Right lobe of liver (tissue), 6 donors: ENCODE results near the gene PCMTD2. TPM values are rescaled to one million over a fixed set of nuclear protein-coding genes. Genes with fewer than 3 reads are reported as not detected.

Source experiments
- ATAC-seq, 4 donors: fragments of 200-7000 bp; cut with Tn5 transposase; one replicate each; pipeline ENCODE4 v1.9.1; 2020; ENCODE audit warnings: mild to moderate bottlenecking in 4 of 4, moderate library complexity in 4 of 4
- DNase-seq, 3 donors: peaks; one replicate each; pipeline ENCODE4 v3.0.0-alpha.2; 2020
- H3K27ac ChIP-seq, 3 donors: fragments of 200-600 bp; one replicate each; pipeline ENCODE4 v1.8.0; 2022
- H3K27me3 ChIP-seq, 2 donors: fragments of 200-600 bp; one replicate each; pipeline ENCODE4 v1.8.0; 2022
- H3K36me3 ChIP-seq, 4 donors: fragments of 200-600 bp; sonication (generic) in 1 of 4; one replicate each; pipeline versions ENCODE4 v1.5.1 to v1.8.0; 2017 to 2022; ENCODE audit warnings: control low read depth in 1 of 4
- H3K4me1 ChIP-seq, 4 donors: fragments of 200-600 bp; sonication (generic) in 1 of 4; one replicate each; pipeline versions ENCODE4 v1.5.1 to v1.8.0; 2017 to 2022; ENCODE audit warnings: control low read depth in 1 of 4
- H3K4me3 ChIP-seq, 3 donors: fragments of 200-600 bp; one replicate each; pipeline ENCODE4 v1.8.0; 2022
- H3K9me3 ChIP-seq, 4 donors: fragments of 200-600 bp; sonication (generic) in 1 of 4; one replicate each; pipeline versions ENCODE4 v1.5.1 to v1.8.0; 2017 to 2022; ENCODE audit warnings: control low read depth in 1 of 4
- CTCF ChIP-seq, 4 donors: fragments of 200-600 bp in 3 of 4; fragments of 450-650 bp in 1 of 4; IDR thresholded peaks; one replicate each; pipeline versions ENCODE4 v1.5.1 to v1.8.0; 2016 to 2022; ENCODE audit warnings: antibody characterized with exemption in 4 of 4, mild to moderate bottlenecking in 2 of 4
- POLR2A ChIP-seq: fragments of 450-650 bp; IDR thresholded peaks from one replicate; pipeline ENCODE4 v1.6.1; 2017; ENCODE audit warnings: antibody characterized with exemption, mild to moderate bottlenecking
- WGBS: methylation state at CpG from one replicate; pipeline ENCODE4 v1.1.6; 2018; ENCODE audit warnings: low coverage, low lambda C conversion rate; ENCODE audit not compliant: insufficient coverage; ENCODE audit errors: missing lambda C conversion rate; 5-methylcytosine and 5-hydroxymethylcytosine counted together
- intact Hi-C, 2 donors: fragments of 100-400 bp; cut with DNase I; formaldehyde crosslinking; loops; one replicate each; pipeline versions ENCODE4 v1.11.2 to v1.14.1; 2022
- total RNA-seq, 6 experiments: library from RNA; depleted of rRNA in 2 of 6; stranded (reverse); fragments of >200 nt in 2 of 6; fragmentation: NEBNext Ultra II Directional in 3 of 6; extraction: Animal tissue kit (Norgen Biotek cat#: 25700) in 3 of 6; gene quantifications; one replicate each; pipeline versions ENCODE4 v1.1.0 to v1.2.4, GENCODE V29; 2016 to 2023
- donor health status: DM: no; HTN: yes; CAD: no.
- donor health status: DM: no; HTN: no; CAD: no.
- donor health status: DM: no; HTN: no; CAD: no.
- donor health status: DM: no; HTN: yes; CAD: no.
- donor health status: DM: no; HTN: yes; CAD: no.

PCMTD2 gene
- total RNA-seq, 6 experiments from 2014 or later = 24.5 to 39.7 (median 28.6) TPM

GRCh38 chr20:64242797-64243475, 12.6 kb upstream of the PCMTD2 start:
- TF ChIP-seq POLR2A (no peak), CTCF (IDR thresholded peaks at IDR 0.05) (peak in 1 of 4 donors; percentile 27)
- Histone ChIP-seq H3K9me3 (no peaks in the 10 kb centered on the region), H3K4me3 (no peak overlapping the region), H3K36me3 (no peaks in the 10 kb centered on the region), H3K27ac (peak overlapping the region; percentile 47 to 80 (median 75)), H3K4me1 (peaks cover 0 to 33% (median 16%) of the 10 kb centered on the region in 4 donors), H3K27me3 (no peaks in the 10 kb centered on the region)
- DNase-seq = peak in 2 of 3 donors; percentile 56 to 76
- intact Hi-C loops = no loop called here
- peak; percentile 73 to 80 (median 78) for ATAC-seq
- 37% methylated on average over 2 of the region's 4 CpGs for WGBS

GRCh38 chr20:64244281-64244805, 11.2 kb upstream of the PCMTD2 start:
- no peaks in the 10 kb centered on the region for H3K27me3 ChIP-seq
- no peak overlapping the region for H3K4me3 ChIP-seq
- peaks cover 0 to 22% (median 10%) of the 10 kb centered on the region in 4 donors for H3K4me1 ChIP-seq
- TF ChIP-seq CTCF (IDR thresholded peaks at IDR 0.05) (no peak), POLR2A (no peak)
- peak in 2 of 3 donors; percentile 31 to 47 for DNase-seq
- no peaks in the 10 kb centered on the region for H3K9me3 ChIP-seq
- WGBS = 75% methylated on average over 2 of the region's 2 CpGs
- no peak overlapping the region for H3K27ac ChIP-seq
- ATAC-seq = no peak
- no peaks in the 10 kb centered on the region for H3K36me3 ChIP-seq
- intact Hi-C loops = no loop called here

- no peak overlapping the region for H3K27ac ChIP-seq
- no peak for ATAC-seq
- H3K27me3 ChIP-seq = no peaks in the 10 kb centered on the region
- H3K4me3 ChIP-seq = no peak overlapping the region
- intact Hi-C loops = no loop called here
- WGBS = 96% methylated on average over 5 of the region's 8 CpGs
- peak in 2 of 3 donors; percentile 35 for DNase-seq
- TF ChIP-seq POLR2A (no peak), CTCF (IDR thresholded peaks at IDR 0.05) (no peak)
- H3K4me1 ChIP-seq = peaks cover 0 to 21% (median 10%) of the 10 kb centered on the region in 4 donors
- no peaks in the 10 kb centered on the region for H3K9me3 ChIP-seq
- H3K36me3 ChIP-seq = no peaks in the 10 kb centered on the region
Observed at GRCh38 chr20:64244870-64245603, 10.5 kb upstream of the PCMTD2 start.

GRCh38 chr20:64245746-64246595, 9.6 kb upstream of the PCMTD2 start:
- WGBS = 72% methylated on average over 4 of the region's 9 CpGs
- ATAC-seq = no peak
- DNase-seq = no peak

More at GRCh38 chr20:64245746-64246595, 9.6 kb upstream of the PCMTD2 start:
- Histone ChIP-seq H3K4me3 (no peak overlapping the region), H3K9me3 (no peaks in the 10 kb centered on the region), H3K4me1 (peaks cover 0 to 21% (median 10%) of the 10 kb centered on the region in 4 donors), H3K27ac (no peak overlapping the region), H3K36me3 (no peaks in the 10 kb centered on the region), H3K27me3 (no peaks in the 10 kb centered on the region)
- intact Hi-C loops = no loop called here
- TF ChIP-seq POLR2A (no peak), CTCF (IDR thresholded peaks at IDR 0.05) (no peak)
